OCI-M2 (cell line): ENCODE data around the gene LITAF.

ENCODE experiments used
- DNase-seq: peaks from one replicate; lab custom pipeline; 2025; ENCODE audit not compliant: unreplicated experiment; lab: John Stamatoyannopoulos, UW

Gene LITAF

DNA sequence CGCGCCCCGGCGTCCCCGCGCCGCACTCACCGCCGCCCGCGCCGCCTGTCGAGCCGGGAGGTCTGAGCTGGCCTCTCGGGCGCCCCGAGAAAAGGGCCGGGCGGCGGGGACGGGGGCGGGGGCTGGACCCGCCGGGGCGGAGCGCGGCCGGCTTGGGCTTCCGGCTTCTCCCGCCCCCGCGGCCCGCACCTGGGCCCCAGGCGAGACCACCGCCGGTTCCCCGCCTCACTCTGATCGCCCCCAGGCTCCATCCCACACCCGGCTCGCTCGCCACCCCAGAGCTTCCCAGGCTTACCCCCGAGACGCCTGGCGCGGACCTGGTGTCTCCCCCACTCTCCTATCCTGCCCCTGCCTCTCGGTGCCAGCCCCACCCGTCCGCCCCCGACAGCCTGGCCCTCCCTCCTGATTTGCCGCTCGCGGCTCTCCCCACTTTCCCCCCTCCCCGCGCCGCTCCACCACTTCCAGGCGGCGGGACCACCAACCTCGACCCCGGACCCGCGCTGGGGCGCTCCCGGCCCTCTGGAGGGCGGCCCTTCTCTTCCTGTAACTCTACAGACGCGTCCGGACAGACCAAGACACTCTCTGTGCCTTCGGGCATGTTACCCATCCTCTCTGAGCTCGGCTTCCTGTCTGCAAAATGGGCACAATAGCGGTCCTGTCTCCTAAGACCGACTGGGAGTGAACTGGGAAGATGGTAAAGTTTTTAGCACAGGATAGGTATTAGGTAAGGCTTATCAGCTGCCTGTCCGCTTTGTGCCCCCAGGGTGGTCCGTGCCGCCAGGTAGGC, at the start of gene LITAF:
TSS of gene LITAF (minus strand) at position 64 of the 787 bp plus-strand sequence. CDS start 30,189 bp downstream, outside the sequence.
- no peak for DNase-seq

DNA sequence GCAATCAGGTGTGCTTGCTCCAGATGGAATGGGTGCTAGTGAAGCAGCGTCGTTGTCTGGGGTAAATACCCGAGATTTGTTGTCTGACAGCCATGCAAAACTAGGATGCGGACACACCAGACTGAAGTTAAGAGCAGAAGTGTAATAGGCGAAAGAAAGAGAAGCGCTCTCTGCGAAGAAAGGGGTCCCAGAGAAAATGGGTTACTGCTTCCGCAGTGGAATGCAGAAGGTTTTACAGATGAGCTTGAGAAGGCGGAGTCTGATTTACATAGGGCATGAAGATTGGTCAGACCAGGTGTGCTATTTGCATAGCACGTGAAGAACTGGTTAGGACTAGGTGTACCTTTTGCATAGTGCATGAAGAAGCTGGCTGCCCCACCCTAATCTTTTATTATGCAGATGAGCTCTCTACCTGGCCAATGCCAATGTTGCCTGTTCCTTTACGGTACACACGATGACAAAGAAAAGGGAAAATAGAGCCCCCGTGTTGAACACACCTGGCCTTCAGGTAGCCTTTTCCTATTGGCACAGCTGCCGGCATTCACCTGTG, 49.5 kb upstream of the LITAF start:
- DNase-seq, result no peak

DNA sequence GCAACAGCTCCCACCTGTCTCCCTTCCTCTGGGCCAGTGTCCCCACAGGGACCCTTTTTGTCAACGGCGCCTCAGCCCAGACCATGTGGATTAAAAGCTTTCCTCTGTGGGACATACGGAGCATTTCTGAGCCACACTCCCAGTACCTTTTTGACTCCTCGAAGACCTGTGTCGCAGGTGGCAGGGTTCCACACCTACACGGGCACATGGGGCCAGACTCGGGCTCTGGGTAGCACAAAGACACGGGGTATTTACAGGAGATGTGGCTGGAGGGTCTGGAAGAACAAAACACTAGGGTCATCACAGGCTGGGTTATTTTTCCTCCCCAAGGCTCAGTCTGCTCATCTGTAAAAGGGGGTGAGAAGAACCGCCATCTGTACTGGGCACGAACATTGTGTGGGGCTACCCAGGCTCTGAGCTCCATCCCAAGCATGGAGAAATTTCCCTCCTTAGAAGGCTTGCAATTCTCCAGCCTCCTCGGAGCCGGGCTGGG, 49.0 kb upstream of the LITAF start:
- DNase-seq, result no peak

DNA sequence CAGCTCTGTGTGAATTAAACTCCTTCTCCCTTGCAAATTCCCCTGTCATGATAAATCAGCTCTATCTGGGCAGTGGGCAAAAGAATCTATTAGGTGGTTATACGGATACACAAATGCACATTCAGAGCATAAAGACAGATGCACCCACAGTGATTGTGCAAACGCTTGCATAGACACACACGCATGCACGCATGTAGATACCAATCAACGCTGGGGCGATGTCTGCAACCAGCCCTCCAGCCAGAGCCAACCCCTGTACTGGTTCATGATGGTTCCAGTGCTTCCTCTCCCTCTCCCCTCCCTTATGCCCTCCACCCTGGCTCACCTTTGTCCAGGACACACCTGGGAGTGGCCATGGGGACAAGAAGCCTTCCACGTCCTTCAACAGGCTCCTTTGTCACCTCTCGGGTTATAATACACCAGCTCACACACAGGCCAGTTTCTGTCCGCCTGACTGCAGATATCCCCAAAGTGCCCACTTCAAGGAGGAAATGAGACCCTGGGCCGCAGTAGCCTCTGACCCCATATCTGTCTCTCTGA, 48.5 kb upstream of the LITAF start:
- no peak for DNase-seq

DNA sequence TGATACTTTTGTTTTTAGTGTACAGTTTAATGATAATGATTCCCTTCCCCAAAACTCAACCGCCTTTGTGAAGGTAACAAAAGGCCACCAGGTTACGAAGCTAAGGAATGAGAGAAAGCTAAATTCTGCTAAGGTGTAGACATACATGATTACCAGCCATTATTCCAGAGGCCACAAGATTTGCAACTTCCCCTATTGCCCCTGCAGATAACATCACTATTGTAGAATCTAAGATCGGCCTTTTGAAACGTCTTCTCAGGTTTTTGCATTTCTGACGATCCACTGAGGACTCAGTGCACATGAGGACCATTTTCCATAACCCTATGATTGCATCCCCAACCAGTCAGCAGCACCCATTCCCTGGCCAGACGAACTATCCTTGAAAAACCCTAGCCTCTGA, 47.6 kb upstream of the LITAF start:
- DNase-seq, result no peak

DNA sequence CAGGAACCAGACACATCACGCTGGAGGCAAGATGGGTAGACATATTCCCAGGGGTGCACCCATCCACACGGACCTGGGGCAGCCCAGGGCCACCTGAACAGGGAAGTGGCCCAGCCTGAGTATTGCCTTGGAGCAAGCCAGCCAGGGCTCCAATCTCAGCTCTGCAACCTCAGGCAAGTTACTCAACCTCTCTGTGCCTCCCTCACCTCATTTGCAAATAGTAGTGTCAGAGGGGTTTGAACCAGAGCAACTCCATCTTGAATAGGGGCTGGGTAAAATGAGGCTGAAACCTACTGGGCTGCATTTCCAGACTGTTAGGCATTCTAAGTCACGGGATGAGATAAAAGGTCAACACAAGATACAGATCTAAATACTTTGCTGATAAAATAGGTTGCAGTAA, 46.4 kb upstream of the LITAF start:
- no peak for DNase-seq

DNA sequence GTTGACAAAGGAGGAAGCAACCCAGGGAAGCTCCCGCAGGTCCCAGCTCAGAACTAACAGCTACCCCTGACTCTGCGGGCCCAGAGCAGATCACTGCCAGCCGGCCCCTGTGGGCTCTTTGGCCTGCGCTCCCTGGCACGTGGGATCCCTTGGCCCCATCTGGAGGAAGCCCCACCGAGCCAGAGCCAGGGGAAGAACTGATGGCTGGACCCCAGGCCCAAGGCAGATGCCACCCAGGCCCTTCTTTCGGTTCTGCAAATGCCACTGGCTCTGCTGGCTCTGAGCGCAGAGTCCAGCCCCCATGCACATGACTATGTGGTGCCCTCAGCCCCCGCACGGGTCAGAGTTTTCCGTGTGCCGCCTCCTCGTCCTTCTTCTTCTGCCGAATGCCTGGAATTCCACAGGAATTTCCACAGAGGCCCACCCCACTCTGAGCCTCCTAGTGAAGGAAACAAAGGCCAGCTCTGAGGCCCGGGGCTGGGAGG, 45.8 kb upstream of the LITAF start:
- no peak for DNase-seq

DNA sequence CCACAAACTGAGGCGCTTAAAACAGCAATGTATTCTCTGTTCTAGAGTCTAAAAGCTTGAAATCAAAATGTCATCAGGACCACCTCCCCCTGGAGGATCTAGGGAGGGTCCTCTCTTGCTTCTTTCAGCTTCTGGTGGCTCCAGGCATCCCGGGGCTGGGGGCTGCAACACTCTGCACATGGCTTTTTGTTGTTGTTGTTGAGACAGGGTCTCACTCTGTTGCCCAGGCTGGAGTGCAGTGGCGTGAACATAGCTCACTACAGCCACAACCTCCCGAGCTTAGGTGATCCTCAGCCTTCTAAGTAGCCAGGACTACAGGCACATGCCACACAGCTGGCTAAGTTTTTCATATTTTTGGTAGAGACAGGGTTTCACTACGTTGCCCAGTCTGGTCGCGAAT, 44.5 kb upstream of the LITAF start:
- DNase-seq, result no peak

DNA sequence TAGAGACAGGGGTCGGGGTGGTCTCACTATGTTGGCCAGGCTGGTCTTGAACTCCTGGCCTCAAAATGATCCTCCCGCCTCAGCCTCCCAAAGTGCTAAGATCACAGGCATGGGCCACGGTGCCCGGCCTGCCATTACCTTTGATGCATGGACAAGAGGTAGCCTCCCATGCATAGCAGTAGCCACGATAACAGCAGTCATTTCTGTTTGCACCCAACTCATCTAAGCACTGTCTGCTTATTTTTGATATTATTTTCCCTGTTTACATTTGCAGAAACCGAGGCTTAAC, 44.0 kb upstream of the LITAF start:
- no peak for DNase-seq

DNA sequence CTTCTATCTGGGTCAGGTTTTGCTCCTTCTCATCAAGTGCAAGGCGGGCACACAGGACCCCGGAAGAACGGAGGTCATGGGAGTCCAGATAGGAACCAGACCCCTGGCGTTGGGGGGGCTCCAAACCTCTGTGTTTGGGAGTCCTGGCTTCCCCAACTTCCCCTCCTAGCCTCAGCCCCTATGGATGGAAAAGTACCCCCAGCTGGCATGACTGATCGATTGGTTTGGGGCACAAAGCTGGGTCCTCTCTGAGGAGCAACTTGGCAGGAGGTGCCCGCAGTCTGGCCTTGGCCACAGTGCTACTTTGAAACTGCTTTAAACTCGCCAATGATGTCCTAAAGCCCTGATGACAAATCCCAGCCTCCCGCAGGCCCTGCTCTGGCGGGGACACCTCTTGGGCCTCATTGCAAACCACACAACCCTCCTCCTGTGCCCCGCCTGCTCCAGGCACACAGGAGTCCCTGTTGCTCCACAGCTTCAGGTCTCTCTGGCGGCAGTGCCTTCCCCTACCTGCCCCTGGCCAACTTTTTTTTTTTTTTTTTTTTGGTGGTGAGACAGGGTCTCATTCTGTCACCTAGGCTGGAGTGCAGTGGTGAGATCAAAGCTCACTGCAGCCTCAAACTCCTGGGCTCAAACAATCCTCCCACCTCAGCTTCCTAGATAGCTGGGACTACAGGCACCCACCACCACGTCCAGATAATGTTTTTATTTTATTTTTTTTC, 43.5 kb upstream of the LITAF start:
- no peak for DNase-seq

DNA sequence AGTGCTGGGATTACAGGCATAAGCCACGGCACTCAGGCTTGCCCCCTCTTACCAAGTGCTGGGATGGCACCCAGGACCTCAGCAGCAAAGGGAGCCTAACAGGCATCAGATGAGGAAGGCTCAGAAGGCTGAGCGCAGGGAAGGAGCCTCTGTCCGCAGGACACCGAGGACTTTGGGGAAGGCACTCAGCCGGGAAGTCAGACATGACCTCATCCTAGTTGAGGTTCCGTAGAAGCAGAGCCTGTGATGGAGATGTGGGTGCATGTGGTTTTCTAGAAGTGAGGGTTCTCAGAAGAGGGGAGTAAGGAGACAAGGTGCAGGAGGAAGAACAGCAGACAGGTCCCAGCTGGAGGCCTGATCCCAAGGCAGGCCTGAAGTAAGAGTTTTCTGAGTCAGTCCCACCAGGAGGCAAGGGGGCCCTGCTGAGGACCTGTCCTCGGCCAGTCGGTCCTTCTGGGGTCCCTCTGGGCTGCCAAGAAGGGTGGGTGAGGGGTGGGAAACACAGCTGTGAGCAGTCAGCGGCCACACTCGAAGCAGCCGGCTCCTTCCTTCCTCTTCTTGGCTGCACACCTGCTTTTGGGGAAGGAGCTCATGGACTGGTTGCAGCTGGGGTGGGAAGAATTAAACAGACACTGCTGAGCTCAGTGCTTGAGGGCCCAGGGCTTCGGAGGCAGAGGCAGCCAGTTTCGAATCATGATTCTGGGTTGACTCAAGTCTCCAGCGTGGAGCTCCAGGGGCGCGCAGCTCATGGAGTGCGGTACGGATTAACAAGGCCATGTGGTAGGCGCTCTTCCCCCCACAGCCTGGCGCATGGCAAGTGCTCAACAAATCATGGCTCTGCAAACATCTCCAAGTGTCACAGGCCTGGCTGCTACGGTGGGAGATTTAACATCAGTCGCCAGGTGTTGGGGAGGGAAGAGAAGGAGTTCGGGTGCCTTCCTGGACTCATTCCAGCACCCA, 42.6 kb upstream of the LITAF start:
- DNase-seq, result no peak

DNA sequence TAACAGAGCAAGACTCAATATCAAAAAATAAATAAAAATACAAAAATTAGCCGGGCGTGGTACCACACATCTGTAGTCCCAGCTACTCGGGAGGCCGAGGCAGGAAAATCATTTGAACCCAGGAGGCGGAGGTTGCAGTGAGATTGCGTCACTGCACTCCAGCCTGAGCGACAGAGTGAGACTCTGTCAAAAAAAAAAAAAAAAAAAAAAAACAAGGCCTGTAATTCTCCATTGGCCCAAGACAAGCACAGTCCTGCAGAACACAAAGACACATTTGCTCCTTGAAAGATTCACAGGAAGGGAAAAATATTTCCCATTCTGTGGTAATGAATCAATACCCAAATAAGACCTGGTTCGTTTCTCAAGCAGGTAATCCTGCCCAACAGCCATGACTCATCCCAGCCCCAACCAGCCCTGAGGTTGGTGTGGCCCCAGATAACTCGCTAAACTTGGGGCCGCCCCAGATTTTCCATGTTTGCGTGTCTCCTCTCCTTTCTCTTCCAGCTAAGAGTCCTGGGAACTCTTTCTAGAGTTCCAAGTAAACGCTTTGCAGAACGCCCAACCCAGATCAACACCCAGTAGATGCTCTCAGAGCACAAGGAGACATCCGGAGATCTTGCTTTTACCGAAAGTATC, 41.2 kb upstream of the LITAF start:
- no peak for DNase-seq

DNA sequence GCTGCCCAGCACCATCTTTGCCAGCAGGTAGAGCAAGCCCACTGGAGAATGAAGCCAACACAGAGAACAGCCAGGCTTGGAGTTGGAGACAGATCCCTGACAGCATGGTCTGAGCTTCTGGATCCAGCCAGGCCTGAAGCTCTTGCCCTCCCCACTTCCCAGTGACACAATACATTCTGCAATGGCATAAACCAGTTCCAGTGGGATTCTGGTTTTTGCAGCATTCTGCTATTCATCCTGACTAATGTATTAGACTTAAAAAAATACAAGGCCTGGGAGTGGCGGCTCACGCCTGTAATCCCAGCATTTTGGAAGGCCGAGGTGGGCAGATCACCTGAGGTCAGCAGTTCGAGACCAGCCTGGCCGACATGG, 40.6 kb upstream of the LITAF start:
- DNase-seq, result no peak

DNA sequence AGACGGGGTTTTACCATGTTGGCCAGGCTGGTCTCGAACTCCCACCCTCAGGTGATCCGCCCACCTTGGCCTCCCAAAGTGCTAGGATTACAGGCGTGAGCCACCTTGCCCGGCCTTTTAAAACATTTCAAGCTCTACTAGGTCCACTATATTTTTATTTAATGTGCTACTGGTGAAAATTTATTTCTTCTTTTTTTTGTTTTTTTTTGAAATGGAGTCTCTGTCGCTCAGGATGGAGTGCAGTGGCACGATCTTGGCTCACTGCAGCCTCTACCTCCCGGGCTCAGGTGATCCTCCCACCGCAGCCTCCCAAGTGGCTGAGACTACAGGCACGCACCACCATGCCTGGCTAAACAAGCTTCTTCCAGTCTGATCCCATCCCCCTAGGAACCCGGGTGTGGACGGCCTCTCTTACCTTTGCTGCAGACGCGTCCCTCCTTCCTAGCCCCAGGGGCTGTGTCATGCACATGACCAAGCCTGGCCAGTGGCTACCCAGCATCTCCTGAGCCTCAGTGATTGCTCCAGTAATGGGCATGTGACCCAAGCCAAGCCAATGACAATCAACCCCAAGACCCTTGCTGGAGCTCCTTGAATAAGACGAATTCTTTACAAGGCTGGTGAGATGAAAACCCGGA, 40.1 kb upstream of the LITAF start:
- no peak for DNase-seq

DNA sequence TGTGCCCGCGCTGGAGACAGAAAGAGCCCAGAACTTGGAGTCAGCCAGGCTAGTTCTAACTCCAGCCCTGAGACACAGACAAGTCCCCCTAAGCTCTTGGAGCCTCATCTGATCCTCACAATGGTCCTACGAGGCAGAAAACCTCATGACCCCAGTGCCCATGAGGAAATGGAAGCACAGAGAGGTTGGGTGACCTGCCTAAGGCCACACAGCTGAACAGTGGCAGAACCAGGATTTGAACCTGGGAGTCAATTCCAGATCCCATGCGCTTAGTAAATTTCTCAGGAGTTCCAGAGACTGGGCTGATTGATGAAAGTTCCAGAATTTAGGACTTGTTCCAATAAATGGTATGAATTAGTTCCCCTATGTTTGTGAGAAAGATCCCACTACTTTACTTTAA, 39.0 kb upstream of the LITAF start:
- DNase-seq, result no peak

DNA sequence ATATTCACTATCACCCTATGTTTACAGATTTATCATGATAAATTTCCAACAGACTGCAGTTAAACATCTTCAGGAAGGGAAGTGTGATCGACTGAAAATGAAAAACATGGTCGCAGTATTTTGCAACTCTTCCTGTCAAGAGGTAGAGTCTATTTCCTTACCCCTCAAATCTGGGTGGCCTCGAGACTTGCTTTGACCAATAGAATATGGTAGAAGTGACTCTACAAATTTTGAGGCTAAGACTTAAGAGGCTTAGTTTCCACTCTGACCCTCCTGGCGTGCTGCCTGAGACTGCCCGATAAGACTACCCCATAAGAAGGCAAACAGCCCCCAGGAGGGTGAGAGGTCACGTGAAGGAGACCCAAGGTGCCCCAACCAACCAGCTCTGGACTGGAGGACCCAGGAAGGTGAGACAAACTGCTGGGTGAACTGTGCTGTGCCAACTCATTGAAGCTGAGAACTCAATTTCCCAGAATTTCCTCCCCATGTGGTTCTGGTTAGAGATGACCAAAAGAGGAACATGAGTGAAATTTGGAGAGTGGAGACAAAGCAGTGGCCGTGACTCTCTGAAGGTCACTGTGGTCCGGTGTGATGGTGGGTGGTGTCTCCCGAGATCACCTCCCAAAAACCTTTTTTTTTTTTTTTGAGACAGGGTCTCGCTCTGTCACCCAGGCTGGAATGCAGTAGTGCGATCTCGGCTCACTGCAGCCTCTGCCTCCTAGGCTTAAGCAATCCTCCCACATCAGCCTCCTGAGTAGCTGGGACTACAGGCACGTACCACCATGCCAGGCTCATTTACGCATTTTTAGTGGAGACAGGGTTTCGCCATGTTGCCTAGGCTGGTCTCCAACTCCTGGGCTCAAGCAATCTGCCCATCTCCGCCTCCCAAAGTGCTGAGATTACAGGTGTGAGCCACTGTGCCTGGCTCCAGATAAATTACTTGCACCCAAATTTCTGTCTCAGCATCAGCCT, 38.2 kb upstream of the LITAF start:
- no peak for DNase-seq

DNA sequence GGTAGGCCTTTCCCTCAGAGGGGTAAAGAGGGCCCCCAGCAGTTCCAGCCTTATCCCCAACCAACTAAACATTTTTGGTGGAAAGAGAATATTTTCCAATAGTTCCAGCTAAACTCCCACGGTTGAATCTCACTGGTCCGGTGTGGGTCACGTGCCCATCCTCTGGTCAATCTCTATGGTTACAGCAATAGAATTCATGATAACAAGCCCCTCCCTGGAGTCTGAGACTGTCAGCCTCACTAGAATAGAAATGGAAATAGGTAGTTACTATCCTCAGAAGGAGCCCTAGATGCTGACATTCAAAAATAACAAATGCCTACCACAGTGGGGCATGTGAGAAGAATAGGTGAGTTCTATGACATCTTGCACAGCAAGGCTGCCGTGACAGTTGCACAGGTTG, 37.5 kb upstream of the LITAF start:
- no peak for DNase-seq

DNA sequence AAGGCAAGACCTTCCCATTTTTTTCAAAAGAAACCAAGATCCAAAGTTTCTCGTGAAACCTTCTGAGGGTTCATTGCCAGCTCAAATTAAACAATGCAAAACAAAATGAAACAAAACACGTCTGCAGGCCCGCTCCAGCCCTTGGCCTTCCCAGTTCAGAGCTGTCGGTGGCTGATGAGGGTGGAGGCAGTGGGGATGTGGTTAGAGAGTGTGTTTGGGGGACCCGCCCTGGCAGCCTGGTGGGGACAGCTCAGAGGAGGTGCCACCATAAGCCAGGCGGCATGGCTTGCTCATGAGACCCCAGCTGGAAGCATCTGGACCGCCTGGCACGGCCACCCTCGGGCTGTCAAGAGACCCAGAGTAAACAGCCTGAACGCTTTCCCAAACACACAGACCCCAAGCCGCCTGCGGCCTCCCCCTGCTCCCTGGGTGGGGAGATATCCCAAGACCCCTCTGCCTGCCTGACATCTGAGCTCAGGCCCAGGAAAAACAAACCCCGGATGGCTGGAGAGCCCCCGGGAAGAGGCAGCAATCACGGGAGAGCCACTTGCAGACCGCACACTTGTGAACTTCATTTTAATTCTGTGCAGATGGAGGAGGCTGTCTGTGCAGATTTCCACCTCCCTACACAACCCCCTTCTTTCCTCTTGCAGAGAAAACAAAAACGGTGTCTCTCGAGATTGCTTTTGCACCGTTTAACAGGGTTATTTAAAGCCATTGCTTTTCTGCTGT, 35.4 kb upstream of the LITAF start:
- DNase-seq, result no peak
